GM12878 (cell line): ENCODE measurements around the gene OR2B2. TPM values are rescaled to one million over a fixed set of nuclear protein-coding genes. Genes with fewer than 3 reads are reported as not detected.

Experiments
- EED ChIP-seq: sonication (generic); IDR thresholded peaks from 2 replicates; pipeline ENCODE4 v1.6.1; 2016; ENCODE audit warnings: antibody characterized with exemption, low read depth
- ETV6 ChIP-seq, 2 experiments: fragments of 450-650 bp in 1 of 2; IDR thresholded peaks in 1 of 2; conservative IDR thresholded peaks in 1 of 2; 2 replicates each; pipeline ENCODE4 v1.6.1; 2014; ENCODE audit warnings: antibody characterized with exemption in 1 of 2, borderline replicate concordance in 1 of 2, low read depth in 1 of 2, mild to moderate bottlenecking in 1 of 2, moderate library complexity in 1 of 2
- GABPA ChIP-seq: IDR thresholded peaks from 2 replicates; pipeline ENCODE4 v1.6.1; 2014; ENCODE audit warnings: antibody characterized with exemption, low read depth, mild to moderate bottlenecking, inconsistent platforms
- HCFC1 ChIP-seq: fragments of 150-350 bp; IDR thresholded peaks from 2 replicates; pipeline ENCODE4 v1.6.1; 2014; ENCODE audit warnings: low read length
- IKZF1 ChIP-seq: fragments of 450-650 bp; conservative IDR thresholded peaks from 2 replicates; pipeline ENCODE4 v1.6.1; 2017; ENCODE audit warnings: antibody characterized with exemption, mild to moderate bottlenecking
- IRF5 ChIP-seq: fragments of 450-650 bp; IDR thresholded peaks from 2 replicates; pipeline ENCODE4 v1.6.1; 2017; ENCODE audit warnings: borderline replicate concordance
- JUNB ChIP-seq: IDR thresholded peaks from 2 replicates; pipeline ENCODE4 v1.6.1; 2016; ENCODE audit warnings: antibody characterized with exemption, mild to moderate bottlenecking
- NKRF ChIP-seq: fragments of 450-650 bp; conservative IDR thresholded peaks from 2 replicates; pipeline ENCODE4 v1.6.1; 2017; ENCODE audit warnings: mild to moderate bottlenecking, moderate library complexity
- NR2C2 ChIP-seq: IDR thresholded peaks from 2 replicates; pipeline ENCODE4 v1.6.1; 2011; ENCODE audit warnings: borderline replicate concordance, low read depth; ENCODE audit not compliant: control insufficient read depth, insufficient read length
- PML ChIP-seq: IDR thresholded peaks from 2 replicates; pipeline ENCODE4 v1.6.1; 2012; ENCODE audit warnings: low read length, inconsistent platforms
- POLR2AphosphoS2 ChIP-seq: IDR thresholded peaks from 2 replicates; pipeline ENCODE4 v1.6.1; 2011; ENCODE audit warnings: low read depth, mild to moderate bottlenecking, low read length, improper control_type of control experiment, moderate library complexity
- POLR2AphosphoS5 ChIP-seq: IDR thresholded peaks from 2 replicates; pipeline ENCODE4 v1.6.1; 2011; ENCODE audit warnings: mild to moderate bottlenecking, low read length, inconsistent platforms
- PRDM15 ChIP-seq: fragments of 450-650 bp; formaldehyde crosslinking; IDR thresholded peaks from 2 replicates; pipeline ENCODE4 v1.4.0; 2020; ENCODE audit warnings: mild to moderate bottlenecking, moderate library complexity
- SRF ChIP-seq, 2 experiments: IDR thresholded peaks; 2 replicates each; pipeline ENCODE4 v1.6.1; 2011; ENCODE audit warnings: low read depth in 2 of 2, low read length in 2 of 2, mild to moderate bottlenecking in 1 of 2, moderate library complexity in 1 of 2
- STAT3 ChIP-seq: IDR thresholded peaks from 2 replicates; pipeline ENCODE4 v1.6.1; 2011; ENCODE audit warnings: low read depth, low read length, improper control_type of control experiment
- ZBTB11 ChIP-seq: fragments of 450-650 bp; formaldehyde crosslinking; IDR thresholded peaks from 2 replicates; pipeline ENCODE4 v1.5.0; 2022; ENCODE audit warnings: mild to moderate bottlenecking, missing genetic modification characterization
- polyA plus RNA-seq, 11 experiments: library from polyadenylated mRNA; depleted of rRNA in 4 of 11; unstranded in 6 of 11; stranded (reverse) in 5 of 11; fragments of >200 nt; fragmentation: Nextera tagmentation in 4 of 11; fragmentation: Illumina TruSeq in 1 of 11; extraction: Ambion mirVana in 4 of 11; extraction: Trizol in 1 of 11; gene quantifications; 1 replicate in 1 of 11; 2 replicates in 10 of 11; pipeline versions ENCODE4 v1.2.1 to v1.2.3, GENCODE V29; 2011 to 2016; ENCODE audit warnings: inconsistent platforms in 2 of 11, missing spikeins in 2 of 11, low read depth in 1 of 11
- total RNA-seq, 4 experiments: library from RNA; depleted of rRNA in 3 of 4; stranded (reverse); fragments of >200 nt in 3 of 4; fragmentation: Illumina TruSeq in 1 of 4; extraction: Trizol in 1 of 4; gene quantifications; 2 replicates each; pipeline versions ENCODE4 v1.2.1 to v1.2.3, GENCODE V29; 2013 to 2021

OR2B2 gene
- total and polyA plus RNA-seq, 10 of the 15 experiments (the other 5 are each of a cell fraction or from before 2014, with no cell fraction given): not detected

GRCh38 chr6:27897580-27898206 lies 14.5 kb downstream of the OR2B2 start (continued):
- TF ChIP-seq NKRF (no peak), POLR2AphosphoS2 (no peak), ZBTB11 (no peak), POLR2AphosphoS5 (no peak), PML (no peak), ETV6 (conservative IDR thresholded peaks at IDR 0.05 in 1 of 2, IDR thresholded peaks at IDR 0.05 in 1 of 2; ENCODE audit: borderline replicate concordance in 1 of 2, low read depth in 1 of 2) (no peak), HCFC1 (no peak), NR2C2 (no peak), GABPA (no peak), SRF (IDR thresholded peaks at IDR 0.05; ENCODE audit: low read depth in 2 of 2, low read length in 2 of 2) (peak in 1 of 2 experiments; percentile 24; a peak in 1 of 4 replicates), STAT3 (no peak), EED (peak; percentile 34; the same call in 1 of the 2 replicates), PRDM15 (CRISPR knock-in tag) (no peak), IKZF1 (peak; percentile 37; the same call in 1 of the 2 replicates), JUNB (0 out of 2 replicates have a peak, but pooled peaks have one; percentile 8), IRF5 (no peak)
